Endometrium (tissue), 2 donors: ENCODE data around the gene EYS.
"Not testable (repeated sequence)": the region's sequence is repeated elsewhere in the genome, so short reads cannot be mapped to it uniquely, and the experiment has no call there.

Experiments used
- FAIRE-seq: peaks from 2 replicates; lab custom pipeline; 2012; peaks lifted over from hg19 to GRCh38; lab: Jason Lieb, UNC
- donor health status: control.
- donor health status: control.

Gene EYS

DNA sequence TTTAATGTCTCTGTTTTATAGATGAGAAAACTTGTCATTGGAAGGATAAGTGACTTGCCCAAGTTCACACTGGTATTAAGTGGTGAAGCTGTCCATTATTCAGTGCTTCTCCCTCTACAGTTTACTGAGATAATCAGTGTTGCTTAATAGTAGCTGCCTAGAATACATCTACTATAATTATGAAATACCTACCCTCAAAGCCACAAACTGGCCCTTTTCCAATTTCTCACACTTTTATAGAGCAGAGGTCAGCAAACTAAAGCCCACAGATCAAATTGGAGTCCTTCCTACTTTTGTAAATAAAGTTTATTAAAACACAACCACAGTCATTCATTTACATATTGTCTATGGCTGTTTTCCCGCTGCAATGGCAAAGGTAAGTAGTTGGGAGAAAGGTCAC, 73.5 kb downstream of the EYS start:
- FAIRE-seq = no peak

DNA sequence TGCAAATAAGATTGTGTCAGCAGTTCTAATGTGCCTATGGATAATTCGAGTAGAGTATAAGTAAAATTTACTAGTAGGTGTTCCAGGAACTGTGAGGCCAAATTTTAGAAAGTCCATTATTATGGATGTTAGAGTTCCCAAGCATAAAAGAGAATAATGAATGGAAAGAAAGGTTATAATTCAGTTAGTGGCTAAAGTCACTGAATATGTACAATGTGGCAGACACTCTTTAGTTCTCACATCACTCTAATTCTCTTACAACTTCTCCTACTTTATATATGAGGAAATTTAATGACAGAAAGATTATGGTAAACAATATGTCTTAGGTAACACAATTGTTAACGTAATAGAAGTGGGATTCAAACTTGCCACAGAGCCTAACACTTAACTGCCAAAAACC, 75.3 kb downstream of the EYS start:
- no peak for FAIRE-seq

DNA sequence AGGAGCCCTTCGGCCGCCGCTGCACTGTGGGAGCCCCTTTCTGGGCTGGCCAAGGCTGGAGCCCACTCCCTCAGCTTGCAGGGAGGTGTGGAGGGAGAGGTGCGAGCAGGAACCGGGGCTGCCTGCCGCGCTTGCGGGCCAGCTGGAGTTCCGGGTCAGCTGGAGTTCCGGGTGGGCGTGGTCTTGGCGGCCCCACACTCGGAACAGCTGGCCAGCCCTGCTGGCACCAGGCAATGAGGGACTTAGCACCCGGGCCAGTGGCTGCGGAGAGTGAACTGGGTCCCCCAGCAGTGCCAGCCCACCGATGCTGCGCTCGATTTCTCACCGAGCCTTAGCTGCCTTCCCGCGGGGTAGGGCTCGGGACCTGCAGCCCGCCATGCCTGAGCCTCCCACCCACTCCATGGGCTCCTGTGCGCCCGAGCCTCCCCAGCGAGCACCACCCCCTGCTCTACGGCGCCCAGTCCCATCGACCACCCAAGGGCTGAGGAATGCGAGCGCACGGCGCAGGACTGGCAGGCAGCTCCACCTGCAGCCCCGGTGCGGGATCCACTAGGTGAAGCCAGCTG, 79.5 kb downstream of the EYS start:
- FAIRE-seq = not testable (repeated sequence)

DNA sequence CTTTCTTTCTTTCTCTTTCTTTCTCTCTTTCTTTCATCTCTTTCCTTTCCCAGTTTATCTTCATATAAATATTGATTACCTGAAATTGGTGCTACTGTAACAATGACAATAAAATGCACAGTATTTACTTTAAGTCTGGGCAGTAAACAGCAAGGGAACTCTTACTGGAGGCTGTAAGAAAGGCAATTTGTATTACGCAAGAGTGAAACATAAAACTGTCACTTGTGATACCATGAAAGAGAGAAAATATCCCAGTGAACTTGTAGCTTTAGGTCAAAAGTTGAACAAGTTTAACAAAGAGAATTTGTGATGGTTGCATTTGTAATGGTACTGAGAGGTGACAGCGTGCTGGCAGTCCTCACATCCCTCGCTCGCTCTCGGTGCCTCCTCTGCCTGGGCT, 80.0 kb downstream of the EYS start:
- FAIRE-seq = no peak

DNA sequence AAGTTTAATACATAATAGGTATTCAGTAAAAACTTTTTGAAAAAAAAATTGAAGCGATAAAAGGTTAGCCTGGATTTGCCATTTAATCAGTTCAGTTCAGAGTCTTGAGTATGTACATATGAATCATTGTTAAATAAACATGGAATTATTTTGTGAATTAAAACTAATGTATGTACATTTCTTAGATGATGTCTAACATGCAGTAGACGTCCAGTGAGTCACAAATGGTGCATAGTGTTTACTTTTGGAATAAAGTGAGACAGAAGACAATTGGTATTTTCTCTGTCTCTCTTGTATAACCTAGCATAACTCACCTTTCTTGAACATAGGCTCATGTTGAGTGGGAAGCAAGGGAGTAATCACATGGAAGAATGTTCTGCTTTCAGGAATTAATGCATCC, 83.5 kb downstream of the EYS start:
- FAIRE-seq = no peak

DNA sequence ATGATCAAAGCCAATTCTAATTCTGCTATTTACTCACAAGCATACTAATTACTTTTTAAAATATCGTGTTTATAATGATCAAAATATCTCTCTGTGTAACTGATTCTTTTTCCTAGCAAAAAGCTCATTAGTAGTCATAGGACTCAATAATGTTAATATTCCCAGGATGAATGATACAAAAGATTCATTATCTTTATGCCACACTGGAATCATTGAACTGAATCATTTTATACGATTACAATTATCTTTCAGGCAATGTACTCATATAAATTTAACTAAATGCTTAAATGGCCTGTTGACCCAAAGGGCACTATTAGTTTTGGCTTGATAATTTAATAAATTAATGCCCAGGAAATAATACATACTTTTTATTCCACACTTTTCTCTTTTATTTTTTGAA, 96.3 kb downstream of the EYS start:
- FAIRE-seq = no peak

DNA sequence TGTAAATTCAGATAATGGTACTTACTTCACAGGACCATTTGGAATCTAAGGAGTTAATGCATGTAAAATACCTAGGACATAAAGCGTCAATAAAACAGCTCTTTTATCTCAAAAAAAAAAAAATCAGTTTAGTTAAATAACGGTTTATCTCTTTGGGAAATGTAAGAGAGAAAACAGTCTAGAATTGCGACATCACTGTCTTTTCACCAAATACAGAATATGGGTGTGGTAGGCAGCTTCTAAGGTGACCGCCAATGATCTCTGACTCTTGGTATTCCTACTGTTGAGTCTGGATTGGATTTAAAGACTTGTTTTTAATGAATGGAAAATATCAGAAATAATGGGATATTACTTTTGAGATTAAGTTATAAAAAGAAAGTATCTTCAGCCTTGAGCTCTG, 111.5 kb downstream of the EYS start:
- no peak for FAIRE-seq

DNA sequence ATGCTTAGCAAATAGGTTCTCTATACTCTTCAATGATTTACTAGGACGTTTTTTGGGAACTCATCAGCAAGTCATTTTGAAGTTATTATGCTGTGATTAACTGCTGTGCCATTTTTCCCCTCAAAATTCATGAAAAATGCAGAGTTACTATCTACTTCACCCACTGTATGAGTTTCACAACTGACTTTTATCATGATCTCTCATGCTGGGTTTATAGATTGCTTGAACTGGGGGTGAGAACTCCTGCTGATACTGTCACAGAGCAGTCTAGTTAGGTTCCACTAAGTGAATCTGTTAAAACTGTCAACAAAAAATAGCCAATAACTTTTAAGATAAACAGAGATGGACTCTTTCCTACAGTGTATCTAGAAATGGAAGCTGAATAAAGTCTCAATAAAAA, 136.7 kb downstream of the EYS start:
- FAIRE-seq = no peak

DNA sequence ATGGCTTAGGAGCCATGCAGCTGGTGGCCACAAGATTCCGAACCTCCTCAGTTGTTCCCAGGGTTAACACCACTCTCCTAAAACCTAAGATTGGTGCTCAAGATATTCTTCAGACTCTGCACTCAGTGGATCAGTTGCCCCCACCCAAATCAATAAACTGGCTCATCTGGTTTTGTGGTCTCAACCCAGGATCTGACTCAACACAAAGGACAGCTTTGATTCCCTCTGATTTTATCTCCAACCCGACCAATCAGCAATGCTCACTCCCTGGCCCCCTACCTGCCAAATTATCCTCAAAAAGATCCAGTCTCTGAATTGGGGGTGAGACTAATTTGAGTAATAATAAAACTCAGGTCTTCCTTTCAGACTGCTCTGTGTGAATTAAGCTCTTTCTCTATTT, 137.5 kb downstream of the EYS start:
- FAIRE-seq = no peak

DNA sequence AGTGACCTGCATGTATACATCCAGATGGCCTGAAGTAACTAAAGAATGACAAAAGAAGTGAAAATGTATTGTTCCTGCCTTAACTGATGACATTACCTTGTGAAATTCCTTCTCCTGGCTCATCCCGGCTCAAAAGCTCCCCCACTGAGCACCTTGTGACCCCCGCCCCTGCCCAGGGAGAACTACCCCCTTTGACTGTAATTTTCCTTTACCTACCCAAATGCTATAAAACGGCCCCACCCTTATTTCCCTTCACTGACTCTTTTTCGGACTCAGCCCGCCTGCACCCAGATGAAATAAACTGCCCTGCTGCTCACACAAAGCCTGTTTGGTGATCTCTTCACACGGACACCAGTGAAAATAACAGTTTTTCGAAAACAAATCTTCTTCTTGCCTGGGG, 138.0 kb downstream of the EYS start:
- not testable (repeated sequence) for FAIRE-seq

DNA sequence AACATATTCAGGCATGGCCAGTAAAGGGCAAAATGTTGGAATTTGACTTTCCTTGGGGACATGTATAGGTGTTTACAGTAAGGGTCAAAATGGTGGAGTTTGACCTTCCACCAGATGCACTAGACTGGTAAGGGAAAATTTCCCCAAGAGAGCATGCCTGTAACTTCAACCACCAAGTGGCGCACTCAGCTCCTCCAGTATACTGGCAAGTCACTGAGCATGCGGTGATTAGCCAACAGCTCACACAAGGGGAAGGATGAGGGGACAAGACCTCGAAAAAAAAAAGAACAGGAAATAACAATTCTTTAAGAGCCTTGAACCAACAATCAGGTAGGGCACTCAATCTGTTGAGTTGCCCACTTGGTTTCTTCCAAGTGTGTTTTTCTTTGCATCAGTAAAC, 140.9 kb downstream of the EYS start:
- no peak for FAIRE-seq

DNA sequence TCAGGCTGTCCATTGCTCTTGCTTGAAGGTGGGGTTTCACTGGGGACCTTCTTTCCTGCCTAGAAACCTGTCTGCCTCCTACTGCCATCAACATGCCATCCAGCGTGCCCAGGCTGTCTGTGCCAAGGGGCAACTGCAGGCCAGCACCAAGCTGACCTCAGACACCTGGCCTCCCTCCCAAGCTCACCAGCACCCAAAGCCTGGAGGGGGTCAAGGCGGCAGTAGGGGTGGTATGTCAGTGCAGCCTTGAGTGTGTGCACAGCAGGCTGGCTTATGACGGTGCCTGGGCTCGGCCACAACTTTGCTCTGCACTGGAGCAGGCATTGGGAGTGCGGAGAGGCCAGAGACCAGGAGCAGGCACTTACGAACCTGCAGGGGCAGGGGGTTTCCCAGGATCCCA, 149.0 kb downstream of the EYS start:
- no peak for FAIRE-seq

DNA sequence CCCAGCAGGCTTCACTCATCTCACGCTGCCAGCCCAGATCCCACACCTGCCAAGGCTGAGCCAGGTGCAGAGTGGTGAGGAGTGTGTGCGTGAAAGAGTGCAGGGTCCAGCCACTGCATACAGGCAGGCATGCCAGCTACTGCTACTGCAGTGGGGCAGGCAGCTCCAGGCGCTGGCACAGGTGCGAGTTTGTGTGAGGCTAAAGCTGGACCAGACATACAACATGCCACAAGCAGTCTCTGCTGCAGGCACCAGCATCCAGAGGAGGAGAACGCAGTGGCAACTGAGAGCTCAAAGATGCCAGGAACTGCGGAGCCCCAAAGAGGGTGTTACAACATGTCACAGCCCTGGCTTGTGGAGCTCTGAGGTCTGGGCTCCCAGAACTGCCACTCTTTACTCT, 149.8 kb downstream of the EYS start:
- FAIRE-seq = no peak

DNA sequence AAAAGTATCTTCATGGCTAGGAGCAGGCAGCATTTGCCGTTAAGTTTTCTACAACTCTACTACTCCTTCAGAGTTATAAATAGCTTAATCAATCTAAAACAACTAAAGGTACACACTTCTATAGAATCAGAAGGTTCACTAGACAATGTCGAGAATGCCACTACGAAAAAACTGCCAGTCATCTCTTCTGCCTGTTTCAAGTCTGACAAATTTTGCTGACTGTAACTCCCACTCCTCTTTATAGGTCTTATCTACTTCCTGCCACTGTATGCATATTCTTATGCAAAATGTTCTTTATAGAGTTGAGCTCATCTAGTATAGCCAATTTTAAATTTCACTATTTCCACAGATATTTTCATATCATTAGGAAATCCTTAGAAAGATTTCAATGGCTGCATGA, 160.1 kb downstream of the EYS start:
- no peak for FAIRE-seq

DNA sequence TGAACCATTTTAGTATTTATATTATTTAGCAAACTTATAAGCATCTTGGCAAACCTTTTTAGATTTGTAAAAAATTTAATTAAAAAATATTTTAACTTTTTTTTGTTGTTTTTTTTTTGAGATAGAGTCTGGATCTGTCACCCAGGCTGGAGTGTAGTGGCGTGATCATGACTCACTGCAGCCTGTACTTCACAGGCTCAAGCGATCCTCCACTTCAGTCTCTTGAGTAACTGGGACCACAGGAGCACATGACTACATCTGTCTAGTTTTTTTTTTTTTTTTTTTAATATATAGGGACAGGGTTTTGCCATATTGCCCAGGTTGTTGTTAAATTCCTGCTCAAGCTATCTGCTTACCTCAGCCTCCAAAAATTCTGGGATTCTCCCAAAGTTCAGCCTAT, 161.1 kb downstream of the EYS start:
- no peak for FAIRE-seq

DNA sequence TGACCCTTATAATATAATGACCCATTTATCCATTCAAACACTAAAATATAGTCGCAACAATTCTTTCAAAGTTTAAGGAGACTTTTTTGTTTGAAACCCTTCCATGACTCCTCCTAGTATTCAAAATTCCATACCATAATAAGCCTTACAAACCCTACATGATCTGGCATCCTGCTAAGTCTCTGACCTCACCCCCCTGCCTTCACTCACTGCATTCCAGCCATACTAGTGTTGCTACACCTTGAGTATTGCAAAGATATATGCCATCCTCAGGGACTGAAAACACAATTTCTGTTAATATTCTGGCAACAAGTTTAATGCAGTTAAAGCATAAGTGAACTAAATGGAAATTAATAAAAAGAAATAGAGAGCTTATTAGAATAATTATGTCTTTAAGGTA, 168.4 kb downstream of the EYS start:
- no peak for FAIRE-seq

DNA sequence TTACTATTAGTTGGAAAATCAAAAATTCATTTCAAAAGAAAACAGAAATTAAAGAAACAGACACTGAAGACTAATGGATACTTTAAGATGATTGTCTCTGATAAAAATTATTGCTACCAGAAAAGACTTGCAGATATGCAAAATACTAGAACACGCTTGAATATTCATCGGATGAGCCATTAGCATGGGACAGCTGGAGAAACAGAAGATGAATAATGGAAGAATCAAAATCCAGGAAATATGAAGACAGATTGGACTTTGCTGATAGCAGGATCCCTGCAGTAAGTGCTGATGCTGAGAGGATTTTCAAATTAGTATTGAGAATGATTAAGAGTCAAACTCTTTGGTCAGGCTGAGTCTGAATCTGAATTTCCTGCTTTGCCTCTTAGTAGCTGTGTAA, 169.4 kb downstream of the EYS start:
- no peak for FAIRE-seq

DNA sequence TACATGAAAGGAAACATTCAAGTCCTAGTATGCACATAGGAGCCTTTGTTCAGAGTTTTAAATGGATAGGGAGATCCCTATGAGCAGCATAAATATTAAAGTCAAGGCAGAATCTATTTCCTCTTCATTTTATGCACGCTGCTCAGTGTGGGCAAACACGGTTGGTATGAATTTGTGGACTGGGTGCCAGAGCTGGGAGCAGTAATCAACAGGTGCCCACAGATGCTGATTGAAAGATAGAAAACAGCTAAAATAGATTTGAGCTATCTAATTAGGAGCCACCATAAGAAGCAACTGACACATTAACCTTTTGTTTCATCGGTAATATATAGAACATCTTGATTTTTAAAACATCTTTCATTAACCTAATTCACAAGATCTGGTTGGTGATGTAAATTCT, 175.5 kb downstream of the EYS start:
- no peak for FAIRE-seq

DNA sequence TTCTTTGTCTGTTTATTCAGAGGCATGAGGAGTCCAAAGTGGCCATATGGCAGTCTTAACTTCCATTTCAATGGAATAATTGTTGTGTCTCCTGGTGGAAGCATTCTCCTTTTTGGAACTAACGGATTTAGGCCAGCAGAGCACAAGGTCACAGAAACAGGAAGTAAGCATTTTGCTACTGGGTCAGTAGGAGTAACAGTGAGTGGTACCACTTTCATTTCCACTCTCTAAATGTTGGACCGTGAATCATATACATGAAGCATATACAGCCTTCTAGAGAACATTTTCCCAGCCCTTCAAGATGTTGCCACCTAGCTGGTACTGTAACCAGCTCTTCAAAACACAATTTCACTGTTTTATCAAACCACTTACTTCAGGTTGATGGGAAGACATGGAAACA, 182.8 kb downstream of the EYS start:
- no peak for FAIRE-seq

DNA sequence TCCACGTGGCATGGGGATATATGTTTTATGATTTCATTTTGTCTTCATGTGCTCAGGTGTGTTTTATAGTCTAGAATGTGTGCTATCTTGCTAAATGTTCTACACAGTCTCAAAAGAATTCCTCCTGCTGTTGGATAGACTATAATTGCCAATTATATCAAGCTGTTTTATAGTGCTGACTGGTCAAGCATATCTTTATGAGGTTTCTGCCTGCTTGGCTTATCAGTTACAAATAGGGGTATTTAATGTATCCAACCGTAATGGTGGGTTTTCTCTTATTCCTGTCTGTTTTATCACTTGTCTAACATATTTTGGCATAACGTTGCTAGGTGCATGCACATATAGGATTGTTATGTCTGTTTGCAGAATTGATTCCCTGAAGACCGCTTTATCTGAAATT, 201.3 kb downstream of the EYS start:
- FAIRE-seq = no peak

DNA sequence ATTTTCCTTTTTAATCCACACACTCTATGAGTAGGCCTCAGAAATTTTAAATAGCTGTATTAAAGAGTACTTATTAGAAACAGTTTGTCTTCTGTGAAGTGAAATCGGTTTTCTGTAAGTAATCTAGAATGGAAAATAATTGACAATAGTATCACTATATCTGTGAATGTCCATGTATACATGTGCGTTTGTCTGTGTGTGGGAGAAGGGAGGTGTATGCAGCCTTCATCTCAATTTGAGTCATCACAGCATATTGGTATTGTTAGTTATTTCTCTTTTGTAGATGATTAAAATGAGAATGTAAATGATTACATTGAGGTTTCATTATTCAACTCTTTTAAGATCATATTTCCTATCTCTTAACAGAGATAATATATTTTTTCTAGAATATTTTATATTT, 206.0 kb downstream of the EYS start:
- FAIRE-seq = no peak

DNA sequence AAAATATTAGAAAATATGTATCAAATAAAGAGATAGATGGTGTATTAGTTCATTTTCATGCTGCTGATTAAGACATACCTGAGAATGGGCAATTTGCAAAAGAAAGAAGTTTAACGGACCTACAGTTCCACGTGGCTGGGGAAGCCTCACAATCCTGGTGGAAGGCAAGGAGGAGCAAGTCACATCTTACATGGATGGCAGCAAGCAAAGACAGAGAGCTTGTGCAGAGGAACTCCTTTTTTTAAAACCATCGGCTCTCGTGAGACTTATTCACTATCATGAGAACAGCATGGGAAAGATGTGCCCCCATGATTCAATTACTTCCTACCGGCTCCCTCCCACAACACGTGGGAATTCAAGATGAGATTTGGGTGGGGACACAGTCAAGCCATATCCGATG, 223.4 kb downstream of the EYS start:
- FAIRE-seq = not testable (repeated sequence)

DNA sequence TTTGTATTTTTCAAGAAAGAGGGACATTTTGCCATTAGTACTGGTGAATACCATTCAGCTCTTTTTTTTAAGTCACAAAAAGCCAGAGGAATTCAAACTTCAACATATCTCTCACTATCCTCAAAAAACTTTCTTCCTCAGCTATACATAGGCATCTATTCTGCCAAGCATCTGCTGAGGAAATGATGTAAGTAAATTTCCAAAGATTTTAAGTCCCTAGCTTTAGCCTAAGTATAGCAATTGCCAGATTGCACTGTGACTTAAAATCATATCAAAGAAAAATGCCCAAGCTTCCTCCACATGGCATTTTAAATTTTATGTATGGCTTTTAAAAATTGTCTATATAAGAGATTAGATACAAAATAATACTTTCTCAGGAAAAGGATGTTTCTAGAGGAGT, 237.4 kb downstream of the EYS start:
- no peak for FAIRE-seq

DNA sequence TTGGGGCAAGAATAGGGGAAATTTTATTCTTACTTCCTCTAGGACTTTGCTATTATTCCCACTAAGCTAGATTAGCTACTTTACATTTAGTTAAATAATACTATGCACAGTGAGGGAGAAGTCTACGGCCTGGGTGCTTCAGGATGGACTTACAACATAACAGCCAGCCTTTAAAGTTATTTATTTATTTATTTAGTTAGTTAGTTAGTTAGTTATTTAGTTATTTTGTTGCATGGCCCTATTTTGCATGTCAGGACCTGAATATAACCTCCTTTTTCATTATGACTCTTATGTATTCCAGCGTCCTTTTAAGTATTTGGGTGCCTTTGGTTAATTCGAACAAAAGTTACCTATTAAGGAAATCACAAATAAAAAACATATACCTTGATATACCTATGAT, 238.7 kb downstream of the EYS start:
- no peak for FAIRE-seq

DNA sequence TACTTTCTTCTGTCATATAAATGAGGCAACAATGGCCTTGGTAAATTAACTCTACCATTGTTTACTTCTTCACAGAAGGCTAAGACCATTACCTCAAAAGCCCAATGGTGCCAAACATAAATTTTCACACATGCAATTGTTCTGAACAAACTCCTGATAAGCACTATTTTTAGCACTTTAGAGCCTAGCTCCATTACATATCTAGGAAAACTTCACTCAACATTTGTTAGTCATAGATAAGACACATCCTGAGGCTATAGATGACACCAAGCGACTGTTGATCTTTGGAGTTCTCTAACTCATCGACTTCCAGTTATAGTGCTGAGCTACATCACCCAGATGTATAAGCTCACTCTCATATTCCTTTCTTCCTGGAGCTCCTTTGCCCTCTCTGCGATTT, 245.9 kb downstream of the EYS start:
- FAIRE-seq = no peak
